B cell (primary cell): Measurements from ENCODE around the gene SRPK1.

ENCODE experiments used
- CTCF ChIP-seq: fragments of 200-600 bp; IDR thresholded peaks from one replicate; pipeline ENCODE4 v1.8.0; 2022; ENCODE audit warnings: antibody characterized with exemption, mild to moderate bottlenecking
- EZH2 ChIP-seq: IDR thresholded peaks from 2 replicates; pipeline ENCODE4 v1.6.1; 2012; ENCODE audit warnings: borderline replicate concordance, low read depth, mild to moderate bottlenecking, moderate library complexity, low read length; ENCODE audit not compliant: insufficient read depth, poor library complexity, severe bottlenecking

GRCh38 chr6:35969646-35970045 lies 48.7 kb upstream of the SRPK1 start:
- TF ChIP-seq CTCF: no peak
- no peak for TF ChIP-seq EZH2
